Dedifferentiated amniotic fluid mesenchymal stem cell (primary cell): Measurements from ENCODE around the gene TRMU.

Experiments used
- DNase-seq: peaks from one replicate; pipeline ENCODE4 v3.0.0-alpha.2; 2016; ENCODE audit errors: extremely low spot score

TRMU gene

DNA sequence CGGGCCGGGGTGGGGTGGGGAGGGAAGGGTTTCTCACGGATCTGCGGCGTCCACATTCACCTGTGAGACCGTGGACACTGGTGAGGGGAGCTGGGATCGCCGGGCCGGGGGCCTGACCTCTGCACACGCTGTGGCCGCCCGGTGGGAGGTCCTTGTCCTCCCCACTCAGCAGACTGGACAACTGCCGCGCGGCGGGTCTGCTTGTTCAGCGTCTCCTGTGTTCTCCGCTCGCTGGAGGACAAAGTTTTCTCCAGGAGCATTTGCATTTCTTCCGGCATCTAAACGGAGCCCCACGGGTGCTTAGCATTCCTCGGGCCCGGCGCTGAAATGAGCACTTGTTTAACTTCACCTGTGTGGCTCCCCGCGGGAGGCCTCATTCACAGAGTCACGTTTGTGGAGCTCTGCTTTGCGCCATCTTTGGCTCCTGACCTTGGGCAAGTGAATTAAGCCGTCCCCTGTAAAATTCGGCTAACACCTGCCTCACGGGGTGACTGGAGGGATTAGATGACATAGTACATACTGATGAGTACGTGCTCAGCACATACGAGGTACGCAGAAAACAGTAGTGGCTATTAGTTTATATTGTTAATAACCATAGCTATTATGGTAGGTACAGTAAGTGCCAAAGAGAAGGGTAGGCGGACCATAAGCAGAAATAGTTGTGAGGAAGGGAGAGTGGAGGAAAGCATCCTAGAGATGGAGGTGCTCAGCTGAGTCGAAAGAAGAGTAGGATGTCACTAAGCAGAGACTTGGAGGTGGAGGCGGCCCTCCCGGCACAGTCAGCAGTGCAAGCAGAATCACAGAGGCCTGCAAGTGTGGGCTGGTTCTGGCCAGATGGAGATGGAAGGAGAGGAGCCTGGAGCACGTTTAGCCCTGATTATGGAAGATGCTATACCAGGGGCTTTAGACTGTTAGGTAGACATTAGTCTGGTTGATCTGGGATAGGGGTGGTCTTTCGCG lies 885 bp downstream of the TRMU start:
- DNase-seq = no peak

DNA sequence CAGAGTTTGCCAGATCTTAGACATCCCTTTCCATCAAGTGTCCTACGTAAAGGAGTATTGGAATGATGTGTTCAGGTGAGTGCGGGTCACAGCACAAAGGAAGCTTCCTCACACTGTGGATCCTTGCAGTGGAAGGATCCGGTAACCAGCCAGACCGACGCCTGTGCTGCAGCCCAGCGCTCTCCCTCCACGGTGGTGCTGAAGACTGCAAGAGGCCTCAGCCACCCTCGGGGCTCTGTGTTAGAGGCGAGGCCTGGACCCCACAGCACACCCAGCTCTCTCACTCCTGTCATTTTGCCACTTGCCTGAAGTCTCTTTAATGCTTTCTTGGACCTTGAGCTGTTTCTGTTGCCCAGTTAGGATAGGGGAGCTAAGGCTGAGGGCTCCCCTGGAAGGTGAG lies 2.4 kb downstream of the TRMU start:
- no peak for DNase-seq

DNA sequence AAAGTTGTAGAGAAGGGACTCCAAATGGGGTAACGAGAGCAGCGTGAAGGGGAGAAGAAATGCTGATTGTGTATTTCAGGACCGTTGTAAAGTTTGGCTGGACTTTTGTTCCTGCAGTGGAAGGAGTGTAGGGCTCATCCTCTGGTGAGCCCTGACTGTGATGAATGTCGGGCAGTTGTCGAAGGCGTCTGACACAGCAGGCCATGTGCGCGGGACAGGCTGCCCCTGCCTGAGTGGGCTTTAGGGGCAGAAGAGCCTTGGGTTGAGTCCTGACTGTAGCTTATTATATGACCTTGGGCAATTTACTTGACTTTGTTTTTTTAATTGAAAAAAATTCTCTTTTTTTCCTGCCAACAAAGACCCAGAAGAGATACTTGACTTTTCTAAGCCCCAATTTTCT lies 3.1 kb downstream of the TRMU start:
- DNase-seq = no peak

DNA sequence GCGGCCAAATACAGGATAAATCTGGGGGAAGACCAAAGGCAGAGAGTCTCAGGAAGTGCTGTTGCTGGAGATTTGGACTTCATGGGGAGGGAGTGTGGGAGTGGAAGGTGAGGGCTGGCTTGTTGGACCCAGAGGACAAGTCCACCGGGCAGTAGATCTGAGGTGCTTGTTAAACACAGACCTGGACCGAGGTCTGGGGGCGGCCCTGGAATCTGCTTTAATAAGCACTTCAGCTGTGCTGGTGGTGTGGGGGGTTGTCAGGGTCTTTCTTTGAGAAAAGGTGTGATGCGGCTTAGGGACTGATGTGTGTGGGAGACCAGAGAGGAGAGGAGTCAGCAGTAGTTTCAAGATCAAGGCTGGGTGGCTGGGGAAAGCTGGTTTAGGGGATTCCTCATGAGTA lies 4.4 kb downstream of the TRMU start:
- no peak for DNase-seq

DNA sequence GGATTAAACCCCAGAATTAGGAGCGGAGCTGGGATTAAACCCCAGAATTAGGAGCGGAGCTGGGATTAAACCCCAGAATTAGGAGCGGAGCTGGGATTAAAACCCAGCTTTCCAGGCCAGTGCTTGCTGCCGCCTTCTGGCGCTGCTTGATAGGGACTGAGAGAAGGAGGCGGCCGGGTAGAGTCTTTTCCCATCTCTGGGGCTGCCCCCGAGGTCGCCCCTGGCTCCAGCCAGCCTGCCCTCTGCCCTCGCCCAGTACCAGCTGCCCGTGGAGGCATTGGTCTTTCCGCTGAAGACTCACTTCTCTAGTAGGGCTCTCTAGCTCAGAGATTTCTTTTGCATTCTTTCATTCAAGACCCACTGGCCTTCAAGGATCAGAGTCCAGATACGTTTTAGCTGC lies 5.2 kb downstream of the TRMU start:
- no peak for DNase-seq

DNA sequence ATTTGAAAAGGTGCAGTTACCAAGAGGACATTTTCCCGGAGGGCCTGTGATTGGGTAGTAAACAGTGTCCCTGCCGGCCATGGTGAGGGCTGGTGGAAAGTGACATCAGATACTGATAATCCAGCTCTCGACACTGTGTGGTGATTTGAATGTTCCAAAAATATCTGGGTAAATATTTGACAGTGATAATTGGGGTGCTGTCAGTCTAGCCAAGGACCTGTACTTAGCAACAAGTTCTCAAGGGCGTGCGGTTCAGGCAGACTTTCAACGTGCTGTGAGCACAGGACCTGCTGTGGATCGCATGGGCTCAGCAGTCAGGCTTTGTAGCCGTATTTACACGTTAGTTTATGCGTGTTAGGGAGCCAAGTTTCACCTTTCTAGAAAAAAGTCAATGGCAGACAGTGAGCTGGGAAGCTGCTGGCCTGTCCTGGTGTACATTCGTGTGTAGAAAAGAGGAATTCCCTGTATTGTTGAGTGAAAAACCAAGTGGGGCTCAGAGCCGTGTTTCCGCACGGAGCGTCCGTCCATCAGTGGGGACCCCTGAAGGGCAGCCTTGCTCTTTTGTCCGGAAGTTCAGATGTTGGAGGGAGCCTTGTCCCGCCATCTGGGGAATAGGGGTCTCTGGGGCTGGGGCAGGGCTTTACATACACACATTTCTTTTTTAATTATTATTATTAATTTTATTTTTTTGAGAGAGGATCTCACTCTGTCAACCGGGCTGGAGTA lies 11.3 kb downstream of the TRMU start:
- DNase-seq = no peak

DNA sequence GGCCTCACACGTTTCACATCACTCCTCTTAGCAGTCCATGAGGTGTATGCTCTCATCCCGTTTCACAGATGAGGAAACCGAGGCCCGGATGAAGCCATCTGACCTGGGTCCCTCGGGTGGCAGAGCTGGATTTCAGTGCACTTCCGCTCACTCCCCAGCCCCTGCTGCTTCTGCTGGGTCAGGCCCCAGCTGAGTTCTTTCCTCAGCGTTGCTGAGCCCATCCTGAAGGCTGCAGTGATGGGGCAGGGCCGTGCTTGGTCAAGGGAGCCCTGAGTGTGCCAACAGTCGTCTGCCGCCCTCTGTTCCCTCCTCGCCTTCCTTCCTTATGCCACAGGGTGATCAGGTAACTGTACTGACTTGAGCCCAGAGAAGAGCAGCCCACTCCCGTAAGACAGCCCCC lies 12.1 kb downstream of the TRMU start:
- DNase-seq = no peak

DNA sequence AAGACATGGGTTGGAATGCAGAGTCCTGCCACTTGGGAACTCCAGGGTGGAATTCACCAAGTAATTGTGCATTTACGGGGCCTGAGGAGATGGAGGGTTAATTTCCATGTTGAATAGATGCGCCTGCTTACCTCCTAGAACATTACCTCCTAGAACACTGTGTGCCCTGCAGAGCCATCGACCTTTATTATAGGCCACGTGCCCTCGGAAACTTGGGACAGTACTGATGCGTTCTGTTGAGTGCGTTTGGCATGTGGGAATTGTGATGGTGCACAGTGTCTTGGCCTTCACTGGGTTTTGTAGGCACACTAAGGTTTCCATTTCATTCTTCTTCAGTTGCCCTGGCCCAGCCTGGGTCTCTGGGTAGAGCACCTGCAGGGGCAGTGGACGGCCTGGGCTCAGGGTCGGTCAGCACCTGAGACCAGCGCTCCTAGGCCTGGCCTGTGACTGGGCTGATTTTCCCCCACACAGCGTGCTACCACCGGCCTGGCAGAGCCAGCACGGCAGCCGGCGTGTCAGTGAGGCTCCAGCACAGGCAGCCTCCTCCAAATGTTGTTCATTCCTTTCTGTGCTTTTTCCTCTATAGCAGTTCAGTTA lies 12.7 kb downstream of the TRMU start:
- no peak for DNase-seq

DNA sequence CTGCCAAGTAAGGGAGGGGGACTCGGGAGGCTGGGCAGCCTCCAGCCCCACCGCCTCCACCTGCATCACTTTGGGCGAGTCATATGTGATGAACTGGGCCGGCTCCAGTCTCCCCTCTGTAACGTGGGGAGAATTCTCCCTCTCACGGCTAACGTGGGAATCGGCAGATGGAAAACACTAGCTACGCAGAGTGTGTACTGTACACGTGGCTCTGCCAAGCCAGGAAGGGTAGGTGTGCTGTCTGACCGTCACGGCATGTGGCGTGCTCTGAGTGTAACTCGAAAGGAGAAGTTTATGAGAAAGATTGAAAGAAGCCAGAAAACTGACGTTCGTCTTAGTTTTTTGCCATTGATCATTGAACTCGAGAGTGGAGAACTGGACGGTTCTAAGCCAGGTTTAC lies 13.7 kb downstream of the TRMU start:
- no peak for DNase-seq

DNA sequence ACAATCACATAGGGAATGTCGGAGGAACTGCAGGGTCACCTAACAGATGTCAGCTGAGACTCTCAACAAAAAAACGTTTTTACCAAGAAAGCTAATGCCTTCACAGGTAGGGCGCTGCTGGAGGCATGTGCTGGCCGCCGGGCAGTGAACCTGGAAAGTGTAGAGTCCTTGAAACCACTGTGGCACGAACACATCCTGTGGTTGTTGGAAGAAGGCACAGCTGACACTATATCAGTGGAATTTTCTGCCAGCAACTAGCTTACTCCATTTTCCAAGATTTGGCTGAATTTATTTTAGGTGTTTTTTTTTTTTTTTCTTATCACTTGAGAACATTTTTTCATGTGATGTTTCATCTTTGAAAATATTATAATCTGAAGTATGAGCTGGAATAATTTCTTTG lies 14.2 kb downstream of the TRMU start:
- no peak for DNase-seq

DNA sequence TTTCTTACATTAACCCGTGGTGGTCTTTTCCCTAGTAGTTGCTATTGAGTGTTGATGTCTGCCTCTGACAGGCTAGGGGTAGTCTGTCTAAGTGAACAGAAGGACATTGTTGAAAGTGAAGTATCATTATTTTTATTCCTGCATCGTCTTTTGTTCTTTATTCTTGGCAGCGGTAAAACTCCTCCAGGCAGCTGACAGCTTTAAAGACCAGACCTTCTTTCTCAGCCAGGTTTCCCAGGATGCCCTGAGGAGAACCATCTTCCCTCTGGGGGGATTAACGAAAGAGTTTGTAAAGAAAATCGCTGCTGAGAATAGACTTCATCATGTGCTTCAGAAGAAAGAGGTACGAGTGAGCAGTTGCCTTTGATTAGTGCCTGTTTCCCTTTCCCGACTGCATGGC lies 14.6 kb downstream of the TRMU start:
- no peak for DNase-seq

DNA sequence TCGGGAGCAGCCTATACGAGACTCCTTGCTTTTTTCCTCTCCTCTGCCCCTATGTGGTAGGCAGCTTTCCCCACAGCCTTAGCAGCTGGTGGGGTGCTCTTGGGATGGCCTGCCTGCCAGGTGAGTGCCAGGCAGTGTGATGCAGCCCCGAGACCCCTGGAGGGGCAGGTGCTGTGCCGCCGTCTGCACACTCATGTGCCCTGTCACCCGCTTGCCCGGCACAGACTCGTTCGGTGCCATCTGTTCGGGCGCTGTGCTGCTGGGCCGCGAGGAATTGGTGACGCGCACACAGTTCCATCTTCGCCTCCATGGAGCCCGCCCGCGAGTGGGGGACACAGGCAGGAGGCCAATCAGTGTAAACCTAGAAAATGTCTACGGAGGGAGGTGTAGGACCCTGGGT lies 15.1 kb downstream of the TRMU start:
- DNase-seq = no peak

DNA sequence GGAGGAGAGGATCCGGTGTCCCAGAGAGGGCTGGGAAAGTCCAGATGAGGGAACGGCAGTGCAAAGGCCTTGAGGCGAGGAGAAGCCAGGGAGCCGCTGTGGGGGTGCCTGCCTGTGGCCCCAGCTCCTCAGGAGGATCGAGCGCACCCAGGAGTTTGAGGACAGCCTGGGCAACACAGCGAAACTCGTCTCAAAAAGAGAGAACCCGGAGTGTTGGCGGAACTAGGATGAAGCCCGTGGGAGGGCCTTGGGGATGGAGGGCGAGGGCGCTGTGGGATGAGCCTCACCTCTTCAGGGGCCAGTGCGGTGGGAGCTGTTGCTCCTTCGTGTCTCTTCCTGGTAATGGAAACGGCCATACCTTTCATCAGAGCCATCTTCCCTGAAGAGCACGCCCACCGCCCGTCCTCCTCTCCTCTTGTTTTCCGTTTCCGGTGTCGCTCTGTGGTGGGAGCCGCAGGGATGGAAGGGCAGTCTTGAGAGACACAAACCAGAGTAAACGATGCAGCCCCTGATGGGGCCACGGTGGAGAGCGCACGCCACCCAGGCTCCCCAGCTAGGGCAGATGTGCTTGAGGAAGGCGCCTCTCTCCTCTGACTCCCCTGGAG lies 15.7 kb downstream of the TRMU start:
- DNase-seq = no peak

DNA sequence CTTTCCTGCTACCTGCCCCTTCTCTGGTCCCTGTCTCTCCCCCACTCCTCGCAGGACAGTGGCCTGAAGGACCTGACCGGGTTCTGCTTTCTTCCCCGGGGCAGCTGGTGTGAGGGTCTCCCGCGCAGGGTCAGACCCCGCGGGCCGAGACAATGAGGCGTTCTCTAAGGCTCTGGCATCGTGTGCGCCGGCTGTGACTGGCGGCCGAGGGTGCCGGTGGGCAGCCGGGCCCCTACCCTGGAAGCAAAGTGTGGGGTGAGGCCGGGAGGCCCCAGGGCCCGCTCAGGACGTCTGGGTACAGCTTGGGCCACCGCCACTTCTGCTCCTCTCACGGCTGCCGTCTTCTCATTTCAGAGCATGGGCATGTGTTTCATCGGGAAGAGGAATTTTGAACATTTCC lies 16.3 kb downstream of the TRMU start:
- DNase-seq = no peak

DNA sequence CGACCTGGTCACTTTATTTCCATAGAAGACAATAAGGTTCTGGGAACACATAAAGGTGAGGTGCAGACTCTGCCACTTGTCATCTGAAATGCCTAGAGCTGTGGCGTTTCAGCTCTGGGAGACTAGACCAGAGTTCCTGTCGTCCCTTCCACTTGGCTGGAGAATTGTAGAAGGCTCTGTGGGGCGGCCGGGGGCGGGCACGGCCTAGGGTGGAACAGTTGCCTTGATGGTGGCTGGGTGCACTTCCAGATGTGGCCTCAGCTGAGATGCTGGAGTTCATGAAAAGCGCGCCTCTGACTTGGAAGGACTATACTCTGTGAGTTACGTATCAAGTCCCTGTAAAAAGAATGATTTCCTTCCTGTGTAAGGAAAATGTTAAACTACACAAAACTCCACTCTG lies 16.8 kb downstream of the TRMU start:
- no peak for DNase-seq

DNA sequence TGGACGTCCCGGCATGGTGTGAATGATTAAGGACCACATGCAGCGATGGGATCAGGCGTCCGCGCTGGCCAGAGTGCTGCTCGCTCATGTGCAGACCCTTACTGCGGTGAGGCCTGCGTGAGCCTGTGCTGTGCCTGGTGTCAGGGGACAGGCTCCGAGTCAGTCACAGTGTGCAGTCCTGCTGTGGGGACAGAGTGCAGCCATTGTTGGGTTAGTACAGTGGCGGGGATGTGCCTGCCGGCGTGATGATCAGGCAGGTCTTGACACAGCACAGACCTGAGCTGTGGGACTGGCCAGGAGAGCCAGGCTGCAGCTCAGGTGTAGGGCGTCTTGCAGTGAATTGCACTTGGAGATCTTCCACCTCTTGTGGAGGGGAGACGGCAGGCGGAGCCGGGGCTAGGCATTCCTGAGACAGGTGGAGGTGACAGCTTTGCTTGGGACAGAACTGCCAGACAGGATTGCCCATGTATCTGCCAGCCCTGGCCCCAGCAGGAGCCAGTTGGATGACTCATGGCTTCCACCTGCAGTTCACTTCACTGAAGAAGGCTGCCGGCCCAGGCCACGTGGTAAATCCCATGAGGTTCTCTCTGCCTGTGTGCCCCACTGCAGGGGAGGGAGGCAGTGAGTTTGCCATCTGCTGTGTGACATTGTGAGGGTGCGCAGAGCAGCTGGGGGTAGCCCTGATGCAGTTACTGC lies 17.3 kb downstream of the TRMU start:
- DNase-seq = no peak

DNA sequence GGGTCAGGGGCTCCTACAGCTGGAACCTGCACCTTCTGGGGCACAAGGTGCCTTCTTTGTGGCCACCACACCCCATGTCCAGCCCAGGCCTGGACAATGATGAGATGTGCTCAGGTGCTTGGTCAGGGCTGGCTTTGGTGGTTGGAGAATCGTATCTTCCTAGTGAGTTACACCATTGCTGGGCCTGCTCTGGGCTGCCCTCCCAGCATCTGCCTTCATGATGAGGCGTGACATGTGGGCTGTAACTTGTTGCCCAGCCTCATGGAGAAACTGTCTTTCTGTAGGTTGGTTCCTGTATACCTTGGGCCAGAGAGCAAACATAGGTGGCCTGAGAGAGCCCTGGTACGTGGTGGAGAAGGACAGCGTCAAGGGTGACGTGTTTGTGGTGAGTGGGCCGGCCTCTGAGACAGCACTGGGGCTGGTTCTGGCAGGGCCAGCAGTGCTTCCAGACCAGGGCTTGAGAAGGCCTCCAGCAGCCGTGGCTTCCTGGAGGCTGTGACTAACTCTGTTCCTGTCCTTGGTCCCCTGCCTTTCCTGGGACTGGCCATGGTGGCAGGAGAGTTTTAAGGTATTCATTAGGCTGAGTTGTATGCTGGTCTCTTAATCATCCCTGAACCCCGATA lies 18.1 kb downstream of the TRMU start:
- DNase-seq = no peak

DNA sequence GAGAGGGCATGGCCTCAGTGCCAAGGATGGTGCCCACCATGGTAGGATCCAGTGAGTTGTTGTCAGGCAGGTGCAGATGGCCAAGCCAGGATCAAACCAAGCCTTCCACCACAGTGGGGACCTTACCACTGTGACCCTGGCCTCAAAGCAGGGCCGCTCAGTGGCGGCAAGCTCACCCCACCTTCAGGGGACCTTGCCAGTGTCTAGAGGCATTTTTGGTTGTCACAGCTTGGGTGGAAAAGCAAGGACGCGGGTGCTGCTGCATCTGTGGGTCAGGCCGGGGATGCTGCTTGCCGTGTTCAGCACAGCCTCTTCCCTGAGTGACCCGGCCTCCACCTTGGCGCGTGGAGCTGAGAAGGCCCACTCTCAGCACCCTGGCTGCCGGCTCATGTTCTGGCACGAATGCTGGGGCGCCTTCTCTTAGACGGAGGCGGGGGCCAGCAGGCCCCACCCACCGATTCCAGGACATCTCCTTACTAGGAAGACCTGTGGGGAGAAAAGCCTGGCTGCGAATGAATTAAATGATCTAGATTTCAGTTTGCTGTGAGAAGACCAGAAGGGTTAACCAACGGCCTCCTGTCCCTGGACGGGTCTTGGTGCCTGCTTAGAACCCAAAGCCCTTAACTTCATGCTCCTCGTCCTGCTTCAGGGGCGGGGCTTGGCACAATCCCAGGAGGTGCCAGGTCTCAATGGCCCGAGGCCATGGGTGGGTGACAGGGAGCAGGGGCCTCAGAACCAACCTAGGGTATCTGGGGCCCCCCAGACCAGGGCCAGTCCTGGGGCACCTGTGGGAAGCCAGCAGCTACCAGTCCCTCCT lies 18.9 kb downstream of the TRMU start:
- no peak for DNase-seq

DNA sequence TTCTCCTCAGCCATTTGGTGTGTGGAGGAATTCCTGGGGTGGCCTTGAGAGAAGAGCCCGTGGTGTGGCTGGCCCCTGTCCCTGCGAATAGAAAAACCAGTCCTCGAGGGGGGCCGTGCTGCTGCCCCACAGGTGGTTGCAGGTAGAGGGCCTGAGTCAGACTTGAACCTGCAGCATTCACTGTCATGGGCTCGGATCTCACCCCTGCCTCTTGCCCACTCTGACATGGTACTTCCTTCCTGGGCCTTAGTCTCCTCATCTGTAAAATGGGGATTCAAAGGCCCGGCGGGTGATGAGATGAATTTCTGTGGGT lies 19.4 kb downstream of the TRMU start:
- no peak for DNase-seq

DNA sequence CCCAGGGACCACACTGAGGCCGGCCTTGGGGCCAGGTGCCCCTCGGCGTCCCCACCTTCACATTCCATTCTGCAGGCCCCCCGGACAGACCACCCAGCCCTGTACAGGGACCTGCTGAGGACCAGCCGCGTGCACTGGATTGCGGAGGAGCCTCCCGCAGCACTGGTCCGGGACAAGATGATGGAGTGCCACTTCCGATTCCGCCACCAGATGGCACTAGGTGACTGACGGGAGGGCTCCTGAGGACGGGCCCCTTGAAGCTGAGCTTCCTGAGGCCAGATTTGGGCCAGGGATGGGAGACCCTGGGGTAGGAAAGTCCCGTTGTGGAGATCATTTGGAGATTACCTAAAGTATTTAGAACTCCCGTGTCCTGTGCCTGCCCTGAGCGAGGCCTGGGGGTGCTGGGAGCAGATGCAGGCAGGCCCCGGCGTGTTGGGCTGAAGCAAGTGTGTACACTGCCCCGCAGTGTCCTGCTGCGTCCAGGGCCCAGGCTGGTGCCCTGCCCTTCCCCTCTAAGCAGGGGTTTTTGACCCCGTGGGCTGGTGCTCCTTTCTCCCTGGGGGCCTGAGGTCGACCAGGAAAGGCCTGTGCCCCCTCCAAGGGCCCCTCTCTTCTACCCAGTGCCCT lies 20.0 kb downstream of the TRMU start:
- DNase-seq = peak; percentile 48
